HL-60 (cell line): ENCODE results near the gene SPDYC.

ENCODE experiments used
- DNase-seq, 2 experiments: peaks; one replicate each; pipeline ENCODE4 v3.0.0-alpha.2; 2010 to 2020; ENCODE audit warnings: low read depth in 1 of 2, low spot score in 1 of 2
- H3K27ac ChIP-seq: fragments of 250-450 bp; sonication (Bioruptor Pico); replicated peaks from 2 replicates; pipeline ENCODE4 v1.5.1; 2020; ENCODE audit warnings: mild to moderate bottlenecking, moderate library complexity
- H3K27me3 ChIP-seq: fragments of 250-450 bp; sonication (Bioruptor Pico); 2 replicates; pipeline ENCODE4 v1.5.1; 2021; ENCODE audit warnings: mild to moderate bottlenecking, moderate library complexity; ENCODE audit not compliant: insufficient read depth, poor library complexity, severe bottlenecking
- H3K4me3 ChIP-seq: replicated peaks from 2 replicates; pipeline ENCODE4 v1.5.1; 2011; ENCODE audit warnings: mild to moderate bottlenecking, control low read depth, low read length; ENCODE audit not compliant: insufficient read depth
- GABPA ChIP-seq: IDR thresholded peaks from 2 replicates; pipeline ENCODE4 v1.6.1; 2012; ENCODE audit warnings: low read depth
- POLR2AphosphoS5 ChIP-seq: IDR thresholded peaks from 2 replicates; pipeline ENCODE4 v1.6.1; 2012; ENCODE audit warnings: low read depth
- SPI1 ChIP-seq: IDR thresholded peaks from 2 replicates; pipeline ENCODE4 v1.6.1; 2012; ENCODE audit warnings: low read depth, mild to moderate bottlenecking, borderline replicate concordance
- TF ChIP-seq, protein P1 (sequence below): IDR thresholded peaks from 2 replicates; pipeline ENCODE4 v1.6.1; 2012; ENCODE audit warnings: low read depth; ENCODE audit not compliant: insufficient replicate concordance
- TF ChIP-seq, protein P2 (sequence below): IDR thresholded peaks from one replicate; pipeline ENCODE4 v1.5.1; 2011; ENCODE audit warnings: low read length, control low read depth, inconsistent platforms; ENCODE audit not compliant: insufficient read depth

Gene SPDYC

DNA sequence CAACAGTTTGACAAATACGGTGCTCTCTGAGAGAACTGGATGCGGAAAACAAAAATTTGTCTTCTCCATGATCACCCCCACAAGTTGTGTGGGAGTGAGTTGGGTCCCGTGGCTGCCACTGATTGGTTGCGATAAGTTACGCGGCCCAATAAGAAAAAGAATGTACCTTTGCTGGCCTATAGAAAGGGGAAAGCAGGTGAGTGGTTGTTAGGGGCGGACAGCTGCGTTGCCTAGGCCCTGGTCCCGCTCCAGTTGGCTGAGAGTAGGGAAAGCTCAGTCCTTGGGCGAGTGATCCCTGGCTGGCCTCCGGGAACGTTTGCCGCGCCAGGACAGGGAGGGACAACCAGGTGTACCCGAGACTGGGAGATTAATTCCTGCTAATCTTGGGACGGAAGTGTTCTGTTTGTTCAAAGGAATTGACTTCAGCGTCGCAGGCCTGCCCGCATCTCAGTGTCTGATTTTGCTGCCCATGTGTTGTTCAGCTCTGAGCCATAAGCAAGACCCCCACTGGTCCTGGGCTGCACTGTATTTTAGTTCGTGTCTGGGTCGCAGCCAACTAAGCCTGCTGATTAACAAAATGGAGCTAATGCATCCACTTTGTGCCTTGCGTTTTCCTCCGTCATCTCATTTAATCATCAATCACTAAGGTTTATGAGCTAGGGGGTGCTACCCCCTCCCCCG is 34.9 kb upstream of the SPDYC start:
- Histone ChIP-seq H3K27me3 (no peaks in the 10 kb centered on the region), H3K27ac (peak overlapping the region; percentile 99), H3K4me3 (peak overlapping the region; percentile 97)
- peak; percentile 88 to 95 for DNase-seq
- peak; percentile 46; the same call in 1 of the 2 replicates for TF ChIP-seq POLR2AphosphoS5
- TF ChIP-seq SPI1: no peak
- TF ChIP-seq, protein P1, sequence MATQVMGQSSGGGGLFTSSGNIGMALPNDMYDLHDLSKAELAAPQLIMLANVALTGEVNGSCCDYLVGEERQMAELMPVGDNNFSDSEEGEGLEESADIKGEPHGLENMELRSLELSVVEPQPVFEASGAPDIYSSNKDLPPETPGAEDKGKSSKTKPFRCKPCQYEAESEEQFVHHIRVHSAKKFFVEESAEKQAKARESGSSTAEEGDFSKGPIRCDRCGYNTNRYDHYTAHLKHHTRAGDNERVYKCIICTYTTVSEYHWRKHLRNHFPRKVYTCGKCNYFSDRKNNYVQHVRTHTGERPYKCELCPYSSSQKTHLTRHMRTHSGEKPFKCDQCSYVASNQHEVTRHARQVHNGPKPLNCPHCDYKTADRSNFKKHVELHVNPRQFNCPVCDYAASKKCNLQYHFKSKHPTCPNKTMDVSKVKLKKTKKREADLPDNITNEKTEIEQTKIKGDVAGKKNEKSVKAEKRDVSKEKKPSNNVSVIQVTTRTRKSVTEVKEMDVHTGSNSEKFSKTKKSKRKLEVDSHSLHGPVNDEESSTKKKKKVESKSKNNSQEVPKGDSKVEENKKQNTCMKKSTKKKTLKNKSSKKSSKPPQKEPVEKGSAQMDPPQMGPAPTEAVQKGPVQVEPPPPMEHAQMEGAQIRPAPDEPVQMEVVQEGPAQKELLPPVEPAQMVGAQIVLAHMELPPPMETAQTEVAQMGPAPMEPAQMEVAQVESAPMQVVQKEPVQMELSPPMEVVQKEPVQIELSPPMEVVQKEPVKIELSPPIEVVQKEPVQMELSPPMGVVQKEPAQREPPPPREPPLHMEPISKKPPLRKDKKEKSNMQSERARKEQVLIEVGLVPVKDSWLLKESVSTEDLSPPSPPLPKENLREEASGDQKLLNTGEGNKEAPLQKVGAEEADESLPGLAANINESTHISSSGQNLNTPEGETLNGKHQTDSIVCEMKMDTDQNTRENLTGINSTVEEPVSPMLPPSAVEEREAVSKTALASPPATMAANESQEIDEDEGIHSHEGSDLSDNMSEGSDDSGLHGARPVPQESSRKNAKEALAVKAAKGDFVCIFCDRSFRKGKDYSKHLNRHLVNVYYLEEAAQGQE: no peak
- TF ChIP-seq, protein P2, sequence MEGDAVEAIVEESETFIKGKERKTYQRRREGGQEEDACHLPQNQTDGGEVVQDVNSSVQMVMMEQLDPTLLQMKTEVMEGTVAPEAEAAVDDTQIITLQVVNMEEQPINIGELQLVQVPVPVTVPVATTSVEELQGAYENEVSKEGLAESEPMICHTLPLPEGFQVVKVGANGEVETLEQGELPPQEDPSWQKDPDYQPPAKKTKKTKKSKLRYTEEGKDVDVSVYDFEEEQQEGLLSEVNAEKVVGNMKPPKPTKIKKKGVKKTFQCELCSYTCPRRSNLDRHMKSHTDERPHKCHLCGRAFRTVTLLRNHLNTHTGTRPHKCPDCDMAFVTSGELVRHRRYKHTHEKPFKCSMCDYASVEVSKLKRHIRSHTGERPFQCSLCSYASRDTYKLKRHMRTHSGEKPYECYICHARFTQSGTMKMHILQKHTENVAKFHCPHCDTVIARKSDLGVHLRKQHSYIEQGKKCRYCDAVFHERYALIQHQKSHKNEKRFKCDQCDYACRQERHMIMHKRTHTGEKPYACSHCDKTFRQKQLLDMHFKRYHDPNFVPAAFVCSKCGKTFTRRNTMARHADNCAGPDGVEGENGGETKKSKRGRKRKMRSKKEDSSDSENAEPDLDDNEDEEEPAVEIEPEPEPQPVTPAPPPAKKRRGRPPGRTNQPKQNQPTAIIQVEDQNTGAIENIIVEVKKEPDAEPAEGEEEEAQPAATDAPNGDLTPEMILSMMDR: no peak
- no peak for TF ChIP-seq GABPA

DNA sequence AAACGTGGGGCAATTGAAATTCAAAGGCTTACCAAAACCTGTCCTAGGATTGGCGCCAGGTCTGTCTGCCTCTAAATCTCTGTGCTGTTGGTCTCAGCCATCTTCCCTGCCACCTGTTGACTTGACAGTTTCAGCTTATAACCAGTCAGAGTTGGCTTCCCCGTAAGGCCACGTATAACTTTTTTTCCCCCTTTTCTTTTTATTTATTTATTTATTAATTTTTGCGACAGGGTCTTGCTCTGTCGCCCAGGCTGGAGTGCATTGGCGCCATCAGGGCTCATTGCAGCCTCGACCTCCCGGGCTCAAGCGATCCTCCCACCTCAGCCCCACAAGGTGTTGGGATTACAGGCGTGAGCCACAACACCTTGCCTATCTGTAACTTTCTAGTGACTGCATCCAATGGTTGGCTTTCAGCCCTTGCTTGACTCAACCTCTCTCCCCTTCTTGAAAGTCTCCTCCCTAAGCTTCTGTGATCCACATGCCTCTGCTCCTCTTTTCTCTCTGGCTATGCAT is 34.3 kb upstream of the SPDYC start:
- Histone ChIP-seq H3K27ac (peak overlapping the region; percentile 99), H3K27me3 (no peaks in the 10 kb centered on the region), H3K4me3 (peak overlapping the region; percentile 97)
- no peak for DNase-seq
- TF ChIP-seq SPI1: no peak
- TF ChIP-seq, protein P1: no peak
- TF ChIP-seq, protein P2: no peak
- TF ChIP-seq POLR2AphosphoS5: no peak
- TF ChIP-seq GABPA: no peak

DNA sequence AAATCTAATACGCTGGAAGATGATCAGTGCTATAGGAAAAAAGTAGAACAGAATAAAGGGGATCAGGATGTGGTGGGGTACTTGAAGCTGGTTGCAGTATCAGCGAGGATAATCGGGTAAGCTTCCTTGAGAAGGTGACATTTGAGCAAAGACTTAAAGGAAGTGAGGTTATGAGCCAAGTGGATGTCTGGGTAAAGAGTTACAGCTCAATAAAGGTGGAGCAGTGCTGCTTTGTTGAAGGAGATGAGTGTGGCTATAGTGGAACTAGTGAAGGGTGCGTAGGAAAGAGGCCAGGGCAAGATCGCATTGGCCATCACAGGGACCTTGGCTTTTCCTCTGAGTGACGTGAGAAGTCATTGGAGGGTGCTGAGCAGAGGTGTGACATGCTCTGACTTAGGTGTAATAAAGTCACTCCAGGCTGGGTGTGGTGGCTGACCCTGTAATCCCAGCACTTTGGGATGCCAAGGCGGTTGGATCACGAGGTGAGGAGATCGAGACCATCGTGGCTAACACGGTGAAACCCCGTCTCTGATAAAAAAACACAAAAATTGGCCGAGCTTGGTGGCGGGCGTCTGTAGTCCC is 33.4 kb upstream of the SPDYC start:
- DNase-seq: no peak
- TF ChIP-seq, protein P2: no peak
- TF ChIP-seq SPI1: no peak

More for the DNA sequence above, 33.4 kb upstream of the SPDYC start:
- Histone ChIP-seq H3K27ac (no peak overlapping the region), H3K4me3 (no peak overlapping the region), H3K27me3 (no peaks in the 10 kb centered on the region)
